Karpas-422 (cell line): ENCODE results near the gene NPNT. TPM values are rescaled to one million over a fixed set of nuclear protein-coding genes. Genes with fewer than 3 reads are reported as not detected.

Experiments
- DNase-seq: peaks from one replicate; pipeline ENCODE4 v3.0.0-alpha.2; 2015
- H2AFZ ChIP-seq: fragments of 200-600 bp; sonication (generic); 2 replicates; pipeline ENCODE4 v1.6.1; 2014; ENCODE audit warnings: antibody characterized with exemption, low read length, mixed read lengths
- H3K27ac ChIP-seq: fragments of 200-600 bp; sonication (generic); 2 replicates; pipeline ENCODE4 v1.5.1; 2014; ENCODE audit warnings: mild to moderate bottlenecking, low read length, moderate library complexity
- H3K27me3 ChIP-seq: fragments of 200-600 bp; sonication (generic); 2 replicates; pipeline ENCODE4 v1.6.1; 2014; ENCODE audit warnings: low read length, mixed read lengths
- H3K36me3 ChIP-seq: fragments of 200-600 bp; sonication (generic); 2 replicates; pipeline ENCODE4 v1.6.1; 2014; ENCODE audit warnings: low read length, mixed read lengths; ENCODE audit not compliant: insufficient read depth
- H3K4me1 ChIP-seq: fragments of 200-600 bp; sonication (generic); 2 replicates; pipeline ENCODE4 v1.6.1; 2014; ENCODE audit warnings: mild to moderate bottlenecking, low read length, mixed read lengths
- H3K4me2 ChIP-seq: fragments of 200-600 bp; sonication (generic); 2 replicates; pipeline ENCODE4 v1.6.1; 2014; ENCODE audit warnings: low read length, low read depth, mild to moderate bottlenecking; ENCODE audit not compliant: poor library complexity, severe bottlenecking
- H3K4me3 ChIP-seq: fragments of 200-600 bp; sonication (generic); 2 replicates; pipeline ENCODE4 v1.5.1; 2014; ENCODE audit warnings: mild to moderate bottlenecking, antibody characterized with exemption, low read length, mixed read lengths
- H3K79me2 ChIP-seq: fragments of 200-600 bp; sonication (generic); 2 replicates; pipeline ENCODE4 v1.6.1; 2014; ENCODE audit warnings: mild to moderate bottlenecking, low read length, mixed read lengths
- H3K9ac ChIP-seq: fragments of 200-600 bp; sonication (generic); 2 replicates; pipeline ENCODE4 v1.6.0; 2014; ENCODE audit warnings: low read length
- H3K9me2 ChIP-seq: fragments of 200-600 bp; sonication (generic), shearing (Covaris generic); replicated peaks from 2 replicates; pipeline ENCODE4 v1.6.0; 2014; ENCODE audit warnings: mild to moderate bottlenecking, low read length, moderate library complexity; ENCODE audit not compliant: insufficient read depth
- H3K9me3 ChIP-seq: fragments of 300-700, 200-600 bp; sonication (generic); 2 replicates; pipeline ENCODE4 v1.6.1; 2014; ENCODE audit warnings: low read length, mixed read lengths
- H4K20me1 ChIP-seq: fragments of 200-600 bp; sonication (generic); 2 replicates; pipeline ENCODE4 v1.6.1; 2014; ENCODE audit warnings: mild to moderate bottlenecking, antibody characterized with exemption, low read length, low read depth; ENCODE audit not compliant: insufficient read depth
- total RNA-seq: library from RNA; depleted of rRNA; stranded (reverse); fragments of >200 nt; shearing (Covaris generic); gene quantifications from 2 replicates; pipeline ENCODE4 v1.2.3, GENCODE V29; 2014; ENCODE audit warnings: low replicate concordance

Gene NPNT
- total RNA-seq, 1 experiment from 2014 or later: not detected

- H3K4me2 ChIP-seq: no peak overlapping the region
- H4K20me1 ChIP-seq: no peaks in the 10 kb centered on the region
- H3K27me3 ChIP-seq: no peaks in the 10 kb centered on the region
- H2AFZ ChIP-seq: no peak overlapping the region
- no peak overlapping the region for H3K27ac ChIP-seq
- no peaks in the 10 kb centered on the region for H3K79me2 ChIP-seq
- H3K4me3 ChIP-seq: no peak overlapping the region
- H3K4me1 ChIP-seq: peaks cover 5% of the 10 kb centered on the region
- no peak overlapping the region for H3K9ac ChIP-seq
- H3K36me3 ChIP-seq: no peaks in the 10 kb centered on the region
- H3K9me3 ChIP-seq: no peaks in the 10 kb centered on the region
- no peak for DNase-seq
- no peaks in the 10 kb centered on the region for H3K9me2 ChIP-seq
Observed at GRCh38 chr4:105870963-105871362, 24.3 kb upstream of the NPNT start.

GRCh38 chr4:105871997-105872396 is 23.3 kb upstream of the NPNT start:
- H3K4me2 ChIP-seq: no peak overlapping the region
- H3K9me3 ChIP-seq: no peaks in the 10 kb centered on the region
- no peaks in the 10 kb centered on the region for H3K79me2 ChIP-seq
- H3K9me2 ChIP-seq: no peaks in the 10 kb centered on the region
- H3K27me3 ChIP-seq: no peaks in the 10 kb centered on the region
- H3K4me3 ChIP-seq: no peak overlapping the region
- H3K27ac ChIP-seq: no peak overlapping the region
- no peak overlapping the region for H2AFZ ChIP-seq
- H3K9ac ChIP-seq: no peak overlapping the region
- no peaks in the 10 kb centered on the region for H3K36me3 ChIP-seq
- H3K4me1 ChIP-seq: peaks cover 5% of the 10 kb centered on the region
- no peaks in the 10 kb centered on the region for H4K20me1 ChIP-seq
- DNase-seq: no peak

GRCh38 chr4:105875233-105875632 is 20.0 kb upstream of the NPNT start:
- Histone ChIP-seq H3K9me2 (no peaks in the 10 kb centered on the region), H3K9me3 (no peaks in the 10 kb centered on the region), H3K27me3 (no peaks in the 10 kb centered on the region), H3K4me2 (no peak overlapping the region), H3K4me1 (peaks cover 5% of the 10 kb centered on the region), H3K27ac (no peak overlapping the region), H3K4me3 (no peak overlapping the region), H3K9ac (no peak overlapping the region), H3K36me3 (no peaks in the 10 kb centered on the region), H2AFZ (no peak overlapping the region), H3K79me2 (no peaks in the 10 kb centered on the region), H4K20me1 (no peaks in the 10 kb centered on the region)
- no peak for DNase-seq

DNA sequence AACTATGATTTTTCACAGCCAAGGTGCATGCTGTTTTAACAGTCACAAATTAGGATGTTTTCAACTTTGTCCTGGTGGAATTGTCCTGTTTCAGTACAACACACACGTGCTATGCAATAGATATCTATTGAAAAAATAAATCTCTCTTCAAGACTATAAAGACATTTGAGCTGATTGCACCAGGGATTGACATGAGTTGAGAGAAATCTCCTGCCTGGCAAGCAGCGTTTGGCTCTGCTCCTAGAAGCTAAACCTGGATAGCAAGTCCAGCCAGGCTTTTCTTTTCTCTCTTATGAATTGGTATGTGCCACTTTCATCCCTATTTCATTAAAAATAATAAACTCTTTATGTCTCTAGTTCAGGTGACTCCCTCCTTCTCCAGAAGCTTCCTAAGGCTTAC is 16.6 kb upstream of the NPNT start:
- Histone ChIP-seq H3K4me2 (no peak overlapping the region), H4K20me1 (no peaks in the 10 kb centered on the region), H3K9me3 (no peaks in the 10 kb centered on the region), H3K9me2 (no peaks in the 10 kb centered on the region), H3K36me3 (no peaks in the 10 kb centered on the region), H3K9ac (no peak overlapping the region), H3K4me1 (no peaks in the 10 kb centered on the region), H3K79me2 (no peaks in the 10 kb centered on the region), H3K27me3 (no peaks in the 10 kb centered on the region), H2AFZ (no peak overlapping the region), H3K27ac (no peak overlapping the region), H3K4me3 (no peak overlapping the region)
- no peak for DNase-seq

- H4K20me1 ChIP-seq: no peaks in the 10 kb centered on the region
Observed at GRCh38 chr4:105887508-105887907, 7.8 kb upstream of the NPNT start.

GRCh38 chr4:105895583-105896460 is 551 bp downstream of the NPNT start:
- Histone ChIP-seq H3K4me2 (peak overlapping the region; percentile 56), H3K27me3 (no peaks in the 10 kb centered on the region), H3K9me2 (no peaks in the 10 kb centered on the region), H3K9me3 (no peaks in the 10 kb centered on the region), H3K4me3 (peak overlapping the region; percentile 50; the same call in 1 of the 2 replicates), H3K27ac (no peak overlapping the region), H4K20me1 (no peaks in the 10 kb centered on the region), H3K9ac (peak overlapping the region; percentile 22; the same call in 1 of the 2 replicates), H3K79me2 (no peaks in the 10 kb centered on the region), H3K4me1 (peaks cover 11% of the 10 kb centered on the region), H3K36me3 (no peaks in the 10 kb centered on the region), H2AFZ (no peak overlapping the region)
- DNase-seq: no peak

More at GRCh38 chr4:105887508-105887907, 7.8 kb upstream of the NPNT start:
- H3K27me3 ChIP-seq: no peaks in the 10 kb centered on the region
- no peaks in the 10 kb centered on the region for H3K4me1 ChIP-seq
- no peaks in the 10 kb centered on the region for H3K9me2 ChIP-seq
- no peak overlapping the region for H3K9ac ChIP-seq
- no peak for DNase-seq
- no peaks in the 10 kb centered on the region for H3K79me2 ChIP-seq
- no peak overlapping the region for H3K4me3 ChIP-seq
- no peak overlapping the region for H2AFZ ChIP-seq
- no peaks in the 10 kb centered on the region for H3K36me3 ChIP-seq
- H3K4me2 ChIP-seq: no peak overlapping the region
- no peaks in the 10 kb centered on the region for H3K9me3 ChIP-seq
- no peak overlapping the region for H3K27ac ChIP-seq

DNA sequence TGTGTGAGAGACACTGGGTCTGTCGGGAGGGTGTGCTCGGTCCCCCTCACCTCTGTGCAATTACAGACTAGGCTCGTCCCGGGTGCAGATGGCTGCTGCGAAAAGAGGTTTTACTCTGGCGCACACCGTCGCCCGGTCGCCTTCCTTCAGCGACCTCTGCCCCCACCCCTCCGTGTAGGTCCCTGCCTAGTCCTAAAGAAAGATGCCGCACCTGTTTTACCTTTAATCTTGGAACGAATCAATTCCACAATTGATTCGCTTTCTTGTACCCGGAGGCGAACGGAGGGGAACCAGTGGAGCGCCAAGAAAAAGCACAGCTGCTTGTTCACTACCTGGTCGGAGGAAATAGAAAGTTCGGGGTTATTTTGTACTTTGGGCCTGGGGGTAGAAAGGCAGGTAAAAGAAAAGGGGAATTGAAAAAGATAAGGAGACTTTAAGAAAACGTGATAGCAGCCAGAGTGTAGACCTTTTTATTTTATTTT is 1.2 kb downstream of the NPNT start:
- peak overlapping the region; percentile 50; the same call in 1 of the 2 replicates for H3K4me3 ChIP-seq
- peak overlapping the region; percentile 56 for H3K4me2 ChIP-seq
- no peaks in the 10 kb centered on the region for H3K79me2 ChIP-seq
- no peaks in the 10 kb centered on the region for H3K9me2 ChIP-seq
- H3K27ac ChIP-seq: no peak overlapping the region
- 0 out of 2 replicates have a peak overlapping the region, but pooled peaks have one; percentile 10 for H2AFZ ChIP-seq
- H3K9ac ChIP-seq: peak overlapping the region; percentile 22; the same call in 1 of the 2 replicates
- H4K20me1 ChIP-seq: no peaks in the 10 kb centered on the region
- no peaks in the 10 kb centered on the region for H3K36me3 ChIP-seq
- DNase-seq: no peak
- H3K4me1 ChIP-seq: peaks cover 11% of the 10 kb centered on the region
- no peaks in the 10 kb centered on the region for H3K27me3 ChIP-seq
- no peaks in the 10 kb centered on the region for H3K9me3 ChIP-seq

DNA sequence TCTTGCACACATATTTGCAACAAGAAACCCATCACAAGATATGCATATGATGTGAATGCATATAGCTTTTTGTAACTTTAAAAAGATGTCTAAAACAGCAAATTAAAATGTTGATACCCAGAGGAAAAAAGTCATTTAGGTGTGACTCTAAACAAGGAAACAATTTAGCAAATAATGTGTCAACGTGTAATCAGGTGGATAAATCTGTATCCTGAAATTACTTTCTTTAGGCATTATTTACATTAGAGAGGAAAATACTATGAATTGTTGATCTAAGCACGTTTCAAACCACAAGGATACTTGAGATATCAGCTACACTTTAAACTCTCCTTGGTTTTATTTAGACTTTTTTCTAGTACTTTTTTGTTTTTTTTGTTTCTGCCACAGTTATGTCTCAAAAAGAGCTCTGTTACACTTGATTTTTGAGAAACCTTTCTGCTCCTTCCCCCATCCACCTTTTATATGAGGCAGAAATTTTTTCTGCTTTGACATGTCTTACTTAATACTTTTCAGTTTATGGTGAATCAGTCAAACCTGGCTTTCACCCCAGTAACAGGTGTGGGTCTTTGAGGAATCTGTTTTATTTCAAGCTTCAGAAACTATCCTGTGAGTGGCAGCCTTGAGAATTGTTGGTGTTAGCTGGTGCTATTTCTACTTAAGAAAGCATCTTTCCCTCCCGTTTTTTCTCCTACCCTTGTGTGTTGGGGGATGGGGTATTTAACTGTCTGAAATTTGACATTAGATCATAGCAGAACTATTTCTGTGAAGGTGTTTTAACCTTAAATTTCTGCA is 1.9 kb downstream of the NPNT start:
- Histone ChIP-seq H3K4me1 (peaks cover 11% of the 10 kb centered on the region), H3K4me3 (peak overlapping the region; percentile 50; the same call in 1 of the 2 replicates), H3K27ac (no peak overlapping the region), H3K4me2 (peak overlapping the region; percentile 56), H3K9me3 (no peaks in the 10 kb centered on the region), H2AFZ (no peak overlapping the region), H4K20me1 (no peaks in the 10 kb centered on the region), H3K27me3 (no peaks in the 10 kb centered on the region), H3K79me2 (no peaks in the 10 kb centered on the region), H3K36me3 (no peaks in the 10 kb centered on the region), H3K9me2 (no peaks in the 10 kb centered on the region), H3K9ac (no peak overlapping the region)
- no peak for DNase-seq
